A673 (cell line): ENCODE measurements around the gene VAT1L. TPM values are rescaled to one million over a fixed set of nuclear protein-coding genes. Genes with fewer than 3 reads are reported as not detected.

Experiments
- BruUV-seq: library from RNA; stranded (reverse); fragments of 400-500 nt; replicated peaks from 2 replicates; lab custom pipeline; 2021; lab: Mats Ljungman, UMichigan
- CTCF ChIA-PET: fragments of 300-600 bp; sonication (Branson Sonifier 250); formaldehyde crosslinking; loops from one replicate; lab custom pipeline; 2022; ENCODE audit warnings: antibody characterized with exemption; lab: Charles Lee
- POLR2A ChIA-PET: fragments of 300-600 bp; sonication (Branson Sonifier 250); formaldehyde crosslinking; loops from one replicate; lab custom pipeline; 2022; ENCODE audit warnings: antibody characterized with exemption; ENCODE audit not compliant: low non-redundant PET; lab: Charles Lee
- DNase-seq: peaks from one replicate; pipeline ENCODE4 v3.0.0-alpha.2; 2015; ENCODE audit warnings: low spot score
- H3K27ac ChIP-seq: fragments of 200-600 bp; sonication (generic); 2 replicates; pipeline ENCODE4 v1.5.1; 2016; ENCODE audit warnings: mixed run types, low read depth, mild to moderate bottlenecking, mixed read lengths, antibody characterized with exemption, low read length; ENCODE audit not compliant: poor library complexity, severe bottlenecking
- H3K27me3 ChIP-seq: fragments of 200-600 bp; sonication (generic); replicated peaks from 2 replicates; pipeline ENCODE4 v1.6.1; 2017; ENCODE audit warnings: mixed run types, low read depth, mild to moderate bottlenecking, mixed read lengths, antibody characterized with exemption, low read length; ENCODE audit not compliant: insufficient read depth, poor library complexity
- H3K36me3 ChIP-seq: fragments of 200-600 bp; sonication (generic); 2 replicates; pipeline ENCODE4 v1.6.1; 2016; ENCODE audit warnings: mixed run types, mild to moderate bottlenecking, mixed read lengths, antibody characterized with exemption, low read length; ENCODE audit not compliant: insufficient read depth, poor library complexity, severe bottlenecking
- H3K4me1 ChIP-seq: fragments of 200-600 bp; sonication (generic); 2 replicates; pipeline ENCODE4 v1.6.1; 2017; ENCODE audit warnings: mixed run types, mild to moderate bottlenecking, mixed read lengths, antibody characterized with exemption, low read length; ENCODE audit not compliant: insufficient read depth, poor library complexity, severe bottlenecking
- H3K4me3 ChIP-seq: fragments of 200-600 bp; sonication (generic); 2 replicates; pipeline ENCODE4 v1.5.1; 2016; ENCODE audit warnings: low read depth, mixed run types, mild to moderate bottlenecking, mixed read lengths, low read length; ENCODE audit not compliant: poor library complexity, severe bottlenecking
- H3K9me3 ChIP-seq: fragments of 200-600 bp; sonication (generic); 2 replicates; pipeline ENCODE4 v1.6.1; 2016; ENCODE audit warnings: mixed run types, low read depth, mild to moderate bottlenecking, mixed read lengths, antibody characterized with exemption, low read length; ENCODE audit not compliant: poor library complexity, severe bottlenecking
- EZH2 ChIP-seq: fragments of 200-600 bp; sonication (generic); IDR thresholded peaks from 2 replicates; pipeline ENCODE4 v1.6.1; 2017; ENCODE audit warnings: borderline replicate concordance, low read depth, mild to moderate bottlenecking, mixed read lengths, antibody characterized with exemption, low read length; ENCODE audit not compliant: poor library complexity, severe bottlenecking
- intact Hi-C: fragments of 100-400 bp; cut with micrococcal nuclease; formaldehyde crosslinking; loops from one replicate; pipeline ENCODE4 v1.10.0; 2022; ENCODE audit not compliant: unreplicated experiment
- total RNA-seq: library from RNA; stranded (reverse); gene quantifications from 2 replicates; pipeline ENCODE4 v1.2.3, GENCODE V29; 2021
- TF ChIP-seq, protein P1 (sequence below): fragments of 300-800, 200-600 bp; sonication (generic); conservative IDR thresholded peaks from 2 replicates; pipeline ENCODE4 v1.5.1; 2017; ENCODE audit warnings: low read depth, mild to moderate bottlenecking, antibody characterized with exemption, low read length, moderate library complexity, mixed read lengths

The VAT1L gene
- total RNA-seq, 1 experiment from 2014 or later = 0.09 TPM

- POLR2A ChIA-PET = no interaction called here
- CTCF ChIA-PET = no interaction called here
These were observed 137.2 kb downstream of the VAT1L start for GRCh38 chr16:77925531-77925930.

DNA sequence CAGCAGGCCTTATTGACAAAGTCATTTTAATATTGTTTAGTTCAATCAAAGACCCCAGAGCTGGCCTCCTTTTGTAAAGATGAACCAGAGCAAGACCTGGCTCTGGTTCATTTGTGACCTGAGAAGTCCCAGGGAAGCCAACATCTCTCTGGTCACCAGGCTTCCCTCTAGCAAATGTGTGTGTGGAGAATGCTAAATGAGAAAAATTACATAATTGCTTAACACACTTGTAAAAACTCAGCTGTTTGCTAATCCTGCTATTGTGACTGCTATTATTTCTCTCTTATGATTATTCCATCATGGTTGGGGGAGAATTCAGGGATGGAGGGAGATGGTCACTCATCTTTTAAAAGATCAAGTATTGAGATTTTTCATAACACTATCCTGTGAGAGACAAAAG, 139.7 kb downstream of the VAT1L start:
- H3K4me1 ChIP-seq = peaks cover 6% of the 10 kb centered on the region
- no peak for TF ChIP-seq EZH2
- TF ChIP-seq, protein P1, sequence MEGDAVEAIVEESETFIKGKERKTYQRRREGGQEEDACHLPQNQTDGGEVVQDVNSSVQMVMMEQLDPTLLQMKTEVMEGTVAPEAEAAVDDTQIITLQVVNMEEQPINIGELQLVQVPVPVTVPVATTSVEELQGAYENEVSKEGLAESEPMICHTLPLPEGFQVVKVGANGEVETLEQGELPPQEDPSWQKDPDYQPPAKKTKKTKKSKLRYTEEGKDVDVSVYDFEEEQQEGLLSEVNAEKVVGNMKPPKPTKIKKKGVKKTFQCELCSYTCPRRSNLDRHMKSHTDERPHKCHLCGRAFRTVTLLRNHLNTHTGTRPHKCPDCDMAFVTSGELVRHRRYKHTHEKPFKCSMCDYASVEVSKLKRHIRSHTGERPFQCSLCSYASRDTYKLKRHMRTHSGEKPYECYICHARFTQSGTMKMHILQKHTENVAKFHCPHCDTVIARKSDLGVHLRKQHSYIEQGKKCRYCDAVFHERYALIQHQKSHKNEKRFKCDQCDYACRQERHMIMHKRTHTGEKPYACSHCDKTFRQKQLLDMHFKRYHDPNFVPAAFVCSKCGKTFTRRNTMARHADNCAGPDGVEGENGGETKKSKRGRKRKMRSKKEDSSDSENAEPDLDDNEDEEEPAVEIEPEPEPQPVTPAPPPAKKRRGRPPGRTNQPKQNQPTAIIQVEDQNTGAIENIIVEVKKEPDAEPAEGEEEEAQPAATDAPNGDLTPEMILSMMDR = no peak
- no TSS peak for BruUV-seq
- H3K9me3 ChIP-seq = no peaks in the 10 kb centered on the region
- no peaks in the 10 kb centered on the region for H3K36me3 ChIP-seq
- ChIA-PET CTCF (no interaction called here), POLR2A (no interaction called here)
- H3K4me3 ChIP-seq = no peak overlapping the region
- DNase-seq = no peak
- intact Hi-C loops = no loop called here
- H3K27ac ChIP-seq = no peak overlapping the region
- no peaks in the 10 kb centered on the region for H3K27me3 ChIP-seq

More at GRCh38 chr16:77925531-77925930, 137.2 kb downstream of the VAT1L start:
- no TSS peak for BruUV-seq
- H3K27me3 ChIP-seq = no peaks in the 10 kb centered on the region
- intact Hi-C loops = no loop called here
- no peak for TF ChIP-seq EZH2
- TF ChIP-seq, protein P1 = no peak
- no peaks in the 10 kb centered on the region for H3K9me3 ChIP-seq
- no peak overlapping the region for H3K4me3 ChIP-seq
- no peaks in the 10 kb centered on the region for H3K36me3 ChIP-seq
- peak; percentile 25 for DNase-seq
- H3K27ac ChIP-seq = no peak overlapping the region
- H3K4me1 ChIP-seq = peaks cover 6% of the 10 kb centered on the region

DNA sequence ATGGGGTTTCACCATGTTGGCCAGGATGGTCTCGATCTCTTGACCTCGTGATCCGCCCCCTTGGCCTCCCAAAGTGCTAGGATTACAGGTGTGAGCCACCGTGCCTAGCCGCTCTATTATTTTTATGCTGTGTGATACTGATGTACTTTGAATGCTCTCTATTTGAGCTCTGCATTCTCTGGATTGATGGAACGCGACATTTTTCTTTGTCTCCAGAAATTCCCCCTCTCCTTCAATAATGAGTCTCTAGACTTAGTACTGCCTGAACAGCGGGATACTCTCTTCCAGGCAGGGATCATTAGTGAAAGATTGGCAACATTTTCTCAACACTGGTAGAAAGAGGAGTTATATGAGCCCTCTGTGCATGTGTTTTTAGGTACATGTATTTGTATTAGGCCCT, 140.6 kb downstream of the VAT1L start:
- H3K4me3 ChIP-seq = no peak overlapping the region
- BruUV-seq = no TSS peak
- H3K4me1 ChIP-seq = peaks cover 6% of the 10 kb centered on the region
- CTCF ChIA-PET = no interaction called here
- TF ChIP-seq, protein P1 = no peak
- no peak for TF ChIP-seq EZH2
- no peaks in the 10 kb centered on the region for H3K36me3 ChIP-seq
- H3K27ac ChIP-seq = no peak overlapping the region
- DNase-seq = no peak
- H3K27me3 ChIP-seq = no peaks in the 10 kb centered on the region
- POLR2A ChIA-PET = no interaction called here
- intact Hi-C loops = no loop called here
- no peaks in the 10 kb centered on the region for H3K9me3 ChIP-seq
